ENCODE data around the gene SLC29A3.

Gene SLC29A3

GRCh38 chr10:71300555-71301370 lies 18.3 kb upstream of the SLC29A3 start:
- DNase-seq (ENCODE audit: low read depth in 2 of 2), result no peak

GRCh38 chr10:71301371-71301916 lies 17.6 kb upstream of the SLC29A3 start:
- DNase-seq (ENCODE audit: low read depth in 2 of 2), result no peak

GRCh38 chr10:71302451-71302850 lies 16.6 kb upstream of the SLC29A3 start:
- no peak for DNase-seq (ENCODE audit: low read depth in 2 of 2)

- no peak for DNase-seq (ENCODE audit: low read depth in 2 of 2)
These were observed 16.0 kb upstream of the SLC29A3 start for GRCh38 chr10:71302874-71303568.

- DNase-seq (ENCODE audit: low read depth in 2 of 2), result no peak
These were observed 15.5 kb upstream of the SLC29A3 start for GRCh38 chr10:71303569-71303907.

- no peak for DNase-seq (ENCODE audit: low read depth in 2 of 2)
These were observed 14.1 kb upstream of the SLC29A3 start for GRCh38 chr10:71304914-71305313.

GRCh38 chr10:71306979-71307378 lies 12.1 kb upstream of the SLC29A3 start:
- DNase-seq (ENCODE audit: low read depth in 2 of 2), result no peak

- DNase-seq (ENCODE audit: low read depth in 2 of 2), result no peak
These were observed 11.5 kb upstream of the SLC29A3 start for GRCh38 chr10:71307469-71308085.

- no peak for DNase-seq (ENCODE audit: low read depth in 2 of 2)
These were observed 10.8 kb upstream of the SLC29A3 start for GRCh38 chr10:71308244-71308643.

- DNase-seq (ENCODE audit: low read depth in 2 of 2), result no peak
These were observed 10.1 kb upstream of the SLC29A3 start for GRCh38 chr10:71308985-71309384.

- no peak for DNase-seq (ENCODE audit: low read depth in 2 of 2)
These were observed 9.1 kb upstream of the SLC29A3 start for GRCh38 chr10:71309919-71310318.

- no peak for DNase-seq (ENCODE audit: low read depth in 2 of 2)
These were observed 6.8 kb upstream of the SLC29A3 start for GRCh38 chr10:71312220-71312619.

GRCh38 chr10:71312811-71313789 lies 6.0 kb upstream of the SLC29A3 start:
- DNase-seq (ENCODE audit: low read depth in 2 of 2), result no peak

GRCh38 chr10:71314028-71314693 lies 4.9 kb upstream of the SLC29A3 start:
- peak; percentile 14 to 23 for DNase-seq (ENCODE audit: low read depth in 2 of 2)

- DNase-seq (ENCODE audit: low read depth in 2 of 2), result no peak
These were observed 4.3 kb upstream of the SLC29A3 start for GRCh38 chr10:71314694-71315225.

GRCh38 chr10:71316056-71316785 lies 2.8 kb upstream of the SLC29A3 start:
- DNase-seq (ENCODE audit: low read depth in 2 of 2), result peak in 1 of 2 donors; percentile 5

- no peak for DNase-seq (ENCODE audit: low read depth in 2 of 2)
These were observed 2.3 kb upstream of the SLC29A3 start for GRCh38 chr10:71316786-71317160.

- DNase-seq (ENCODE audit: low read depth in 2 of 2), result no peak
These were observed 1.3 kb upstream of the SLC29A3 start for GRCh38 chr10:71317739-71318138.

- no peak for DNase-seq (ENCODE audit: low read depth in 2 of 2)
These were observed 837 bp downstream of the SLC29A3 start for GRCh38 chr10:71319800-71320392.

GRCh38 chr10:71320592-71320991 lies 1.5 kb downstream of the SLC29A3 start:
- no peak for DNase-seq (ENCODE audit: low read depth in 2 of 2)

Measured in stimulated activated CD8-positive, alpha-beta memory T cell treated with anti-CD3 and anti-CD28 coated beads, Interleukin-2, amount 100 ng/mL, for 48 hours (primary cell).